Activated CD4-positive, CD25-positive, alpha-beta regulatory T cell treated with anti-CD3 and anti-CD28 coated beads, Interleukin-2, amount 50 U/mL, for 16 hours (primary cell): ENCODE measurements around the gene C1QBP.
"Not testable (repeated sequence)": the region's sequence is repeated elsewhere in the genome, so short reads cannot be mapped to it uniquely, and the experiment has no call there.

Experiments
- DNase-seq: peaks from one replicate; pipeline ENCODE4 v3.0.0-alpha.2; 2020; ENCODE audit warnings: low read depth, low spot score

Gene C1QBP

GRCh38 chr17:5438716-5439445 is at the start of gene C1QBP:
Gene C1QBP (minus strand): TSS chr17:5439155. CDS start chr17:5439073, 82 bp downstream.
- peak; percentile 80 for DNase-seq

- DNase-seq, result no peak
Observed at GRCh38 chr17:5488752-5489151, 49.8 kb upstream of the C1QBP start.

GRCh38 chr17:5486206-5487124 is 47.5 kb upstream of the C1QBP start, which contains the start of gene MIS12:
Gene MIS12 (plus strand): TSS chr17:5486566. CDS start chr17:5488863, 2,297 bp downstream.
- peak; percentile 97 for DNase-seq

GRCh38 chr17:5485270-5486205 is 46.6 kb upstream of the C1QBP start, which contains the start of gene DERL2:
Gene DERL2 (minus strand): TSS chr17:5486178. CDS start chr17:5486161, 17 bp downstream.
- no peak for DNase-seq

GRCh38 chr17:5481451-5481850 is 42.5 kb upstream of the C1QBP start:
- DNase-seq, result no peak

- DNase-seq, result no peak
Observed at GRCh38 chr17:5480962-5481361, 42.0 kb upstream of the C1QBP start.

- no peak for DNase-seq
Observed at GRCh38 chr17:5478992-5479391, 40.0 kb upstream of the C1QBP start.

- DNase-seq, result no peak
Observed at GRCh38 chr17:5473906-5474305, 35.0 kb upstream of the C1QBP start.

GRCh38 chr17:5472511-5472910 is 33.6 kb upstream of the C1QBP start:
- DNase-seq, result no peak

- DNase-seq, result no peak
Observed at GRCh38 chr17:5468075-5468473, 29.1 kb upstream of the C1QBP start.

GRCh38 chr17:5467416-5467815 is 28.5 kb upstream of the C1QBP start:
- DNase-seq, result no peak

GRCh38 chr17:5466295-5466694 is 27.3 kb upstream of the C1QBP start:
- no peak for DNase-seq

- no peak for DNase-seq
Observed at GRCh38 chr17:5464717-5465507, 26.0 kb upstream of the C1QBP start.

GRCh38 chr17:5446786-5447185 is 7.8 kb upstream of the C1QBP start:
- DNase-seq, result no peak

GRCh38 chr17:5444209-5444608 is 5.3 kb upstream of the C1QBP start:
- no peak for DNase-seq

- DNase-seq, result no peak
Observed at GRCh38 chr17:5443728-5444127, 4.8 kb upstream of the C1QBP start.

- no peak for DNase-seq
Observed at GRCh38 chr17:5439446-5439764, 450 bp upstream of the C1QBP start.

- DNase-seq, result no peak
Observed at GRCh38 chr17:5437721-5438317, 1.1 kb downstream of the C1QBP start.

GRCh38 chr17:5435781-5436315 is 3.1 kb downstream of the C1QBP start:
- DNase-seq, result not testable (repeated sequence)

GRCh38 chr17:5434984-5435383 is 4.0 kb downstream of the C1QBP start:
- no peak for DNase-seq
